HepG2 (cell line): ENCODE data around the gene KIAA2012. TPM values are rescaled to one million over a fixed set of nuclear protein-coding genes. Genes with fewer than 3 reads are reported as not detected.
A peak's percentile ranks its signal among the peaks of the same experiment; 100 is the strongest.

Experiments
- HMGXB4 ChIP-seq, 2 experiments: sonication (generic) in 1 of 2; formaldehyde crosslinking in 1 of 2; IDR thresholded peaks; 2 replicates each; pipeline versions ENCODE4 v1.4.0 to v1.6.1; 2018 to 2020; ENCODE audit warnings: missing genetic modification reagents in 2 of 2, borderline replicate concordance in 1 of 2, low read depth in 1 of 2, mild to moderate bottlenecking in 1 of 2, missing biosample characterization in 1 of 2
- IKZF4 ChIP-seq: sonication (generic); formaldehyde crosslinking; IDR thresholded peaks from 2 replicates; pipeline ENCODE4 v1.5.1; 2020; ENCODE audit warnings: borderline replicate concordance, mild to moderate bottlenecking, low read depth, missing genetic modification reagents; ENCODE audit errors: not compliant biosample characterization
- KAT2B ChIP-seq: fragments of 150-350 bp; IDR thresholded peaks from 2 replicates; pipeline ENCODE4 v1.6.1; 2014; ENCODE audit warnings: low read depth, low read length, borderline replicate concordance
- KLF15 ChIP-seq: sonication (generic); formaldehyde crosslinking; IDR thresholded peaks from 2 replicates; pipeline ENCODE4 v1.8.1; 2023; ENCODE audit warnings: borderline replicate concordance, mild to moderate bottlenecking, inconsistent platforms, missing genetic modification reagents, mixed read lengths
- MTA1 ChIP-seq: sonication (generic); formaldehyde crosslinking; IDR thresholded peaks from 2 replicates; pipeline ENCODE4 v1.4.0; 2020; ENCODE audit warnings: missing genetic modification reagents, mild to moderate bottlenecking, borderline replicate concordance
- MXI1 ChIP-seq: IDR thresholded peaks from 3 replicates; pipeline ENCODE4 v1.6.1; 2012; ENCODE audit warnings: low read depth, low read length, inconsistent platforms, borderline replicate concordance
- POLR2G ChIP-seq: fragments of 200-400 bp; formaldehyde crosslinking; IDR thresholded peaks from 2 replicates; pipeline ENCODE4 v1.6.1; 2018; ENCODE audit warnings: mild to moderate bottlenecking, low read depth, low read length, moderate library complexity
- THAP7 ChIP-seq: sonication (generic); formaldehyde crosslinking; IDR thresholded peaks from 2 replicates; pipeline ENCODE4 v1.8.1; 2023; ENCODE audit warnings: mild to moderate bottlenecking, missing genetic modification reagents
- ZFP36 ChIP-seq: fragments of 150-350 bp; IDR thresholded peaks from 2 replicates; pipeline ENCODE4 v1.6.1; 2018; ENCODE audit warnings: borderline replicate concordance, low read length, low read depth; ENCODE audit not compliant: partially characterized antibody
- ZNF44 ChIP-seq: sonication (generic); formaldehyde crosslinking; IDR thresholded peaks from 2 replicates; pipeline ENCODE4 v1.5.1; 2020; ENCODE audit warnings: mild to moderate bottlenecking, missing genetic modification reagents
- ZNF574 ChIP-seq: sonication (generic); formaldehyde crosslinking; IDR thresholded peaks from 2 replicates; pipeline ENCODE4 v1.4.0; 2020; ENCODE audit warnings: missing genetic modification reagents
- ZNF766 ChIP-seq: sonication (generic); formaldehyde crosslinking; IDR thresholded peaks from 2 replicates; pipeline ENCODE4 v1.5.0; 2020; ENCODE audit warnings: missing genetic modification reagents, borderline replicate concordance
- ZNF770 ChIP-seq: sonication (generic); formaldehyde crosslinking; IDR thresholded peaks from 2 replicates; pipeline ENCODE4 v1.5.0; 2020; ENCODE audit warnings: mild to moderate bottlenecking, missing genetic modification reagents
- polyA plus RNA-seq, 8 experiments: library from polyadenylated mRNA; depleted of rRNA in 3 of 8; stranded (reverse) in 7 of 8; unstranded in 1 of 8; fragments of >200 nt; fragmentation: Illumina TruSeq in 4 of 8; extraction: Trizol in 4 of 8; gene quantifications; 2 replicates each; pipeline versions ENCODE4 v1.2.1 to v1.2.3, GENCODE V29; 2011 to 2016; ENCODE audit warnings: low read depth in 4 of 8, missing spikeins in 1 of 8, mixed read lengths in 1 of 8; ENCODE audit not compliant: insufficient read depth in 1 of 8
- total RNA-seq, 5 experiments: library from RNA; depleted of rRNA; stranded (reverse); fragments of >200 nt; fragmentation: Illumina TruSeq; extraction: Trizol; gene quantifications; 2 replicates each; pipeline ENCODE4 v1.2.3, GENCODE V29; 2016; ENCODE audit warnings: low read depth in 1 of 5
- TF ChIP-seq, protein P1 (sequence below): fragments of 450-650 bp; IDR thresholded peaks from 2 replicates; pipeline ENCODE4 v1.6.1; 2016
- TF ChIP-seq, protein P2 (sequence below): sonication (generic); formaldehyde crosslinking; IDR thresholded peaks from 2 replicates; pipeline ENCODE4 v1.4.0; 2020; ENCODE audit warnings: missing genetic modification reagents

The KIAA2012 gene
- total and polyA plus RNA-seq, 2 of the 13 experiments (the other 11 are each of a cell fraction or from before 2014, with no cell fraction given): not detected

GRCh38 chr2:202238234-202239197, 165.5 kb downstream of the KIAA2012 start, which contains the start of gene SUMO1 (continued):
- TF ChIP-seq KLF15 (CRISPR knock-in tag): peak; percentile 72; the same call in 1 of the 2 replicates
- peak; percentile 73; the same call in 1 of the 2 replicates for TF ChIP-seq THAP7 (CRISPR knock-in tag)
- TF ChIP-seq ZNF766 (CRISPR knock-in tag): peak; percentile 51; the same call in 1 of the 2 replicates
- TF ChIP-seq HMGXB4 (CRISPR knock-in tag; IDR thresholded peaks at IDR 0.05; ENCODE audit: borderline replicate concordance in 1 of 2, low read depth in 1 of 2): peak; percentile 77 to 84; a peak in 3 of 4 replicates
- TF ChIP-seq POLR2G: peak; percentile 97
- no peak for TF ChIP-seq ZNF770
- TF ChIP-seq ZNF574 (CRISPR knock-in tag): peak; percentile 86
- TF ChIP-seq MTA1 (CRISPR knock-in tag): no peak
- TF ChIP-seq IKZF4 (CRISPR knock-in tag): peak; percentile 62
- TF ChIP-seq ZFP36: no peak
- TF ChIP-seq, protein P1, sequence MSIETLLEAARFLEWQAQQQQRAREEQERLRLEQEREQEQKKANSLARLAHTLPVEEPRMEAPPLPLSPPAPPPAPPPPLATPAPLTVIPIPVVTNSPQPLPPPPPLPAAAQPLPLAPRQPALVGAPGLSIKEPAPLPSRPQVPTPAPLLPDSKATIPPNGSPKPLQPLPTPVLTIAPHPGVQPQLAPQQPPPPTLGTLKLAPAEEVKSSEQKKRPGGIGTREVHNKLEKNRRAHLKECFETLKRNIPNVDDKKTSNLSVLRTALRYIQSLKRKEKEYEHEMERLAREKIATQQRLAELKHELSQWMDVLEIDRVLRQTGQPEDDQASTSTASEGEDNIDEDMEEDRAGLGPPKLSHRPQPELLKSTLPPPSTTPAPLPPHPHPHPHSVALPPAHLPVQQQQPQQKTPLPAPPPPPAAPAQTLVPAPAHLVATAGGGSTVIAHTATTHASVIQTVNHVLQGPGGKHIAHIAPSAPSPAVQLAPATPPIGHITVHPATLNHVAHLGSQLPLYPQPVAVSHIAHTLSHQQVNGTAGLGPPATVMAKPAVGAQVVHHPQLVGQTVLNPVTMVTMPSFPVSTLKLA: no peak
- TF ChIP-seq ZNF44 (CRISPR knock-in tag): 0 out of 2 replicates have a peak, but pooled peaks have one; percentile 36
- TF ChIP-seq, protein P2, sequence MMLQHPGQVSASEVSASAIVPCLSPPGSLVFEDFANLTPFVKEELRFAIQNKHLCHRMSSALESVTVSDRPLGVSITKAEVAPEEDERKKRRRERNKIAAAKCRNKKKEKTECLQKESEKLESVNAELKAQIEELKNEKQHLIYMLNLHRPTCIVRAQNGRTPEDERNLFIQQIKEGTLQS (CRISPR knock-in tag): peak; percentile 34; the same call in 1 of the 2 replicates
- no peak; the same call in 2 of the 3 replicates for TF ChIP-seq MXI1
- no peak for TF ChIP-seq KAT2B
